ENCODE results near the gene SPATA24. TPM values are rescaled to one million over a fixed set of nuclear protein-coding genes. Genes with fewer than 3 reads are reported as not detected.
"Not testable (repeated sequence)": the region's sequence is repeated elsewhere in the genome, so short reads cannot be mapped to it uniquely, and the experiment has no call there.

SPATA24 gene
- total and polyA plus RNA-seq, 2 of the 8 experiments (the other 6 are each of a cell fraction or from before 2014, with no cell fraction given), result 5.8 to 9.4 TPM

- H2BK12ac ChIP-seq (ENCODE audit: low read depth, low read length); H4K91ac ChIP-seq (replicated peaks; ENCODE audit: insufficient read length, low read length); FAIRE-seq; H3K18ac ChIP-seq (ENCODE audit: extremely low read depth, low read length); H3K79me2 ChIP-seq (ENCODE audit: control insufficient read depth in 1 of 2, insufficient read depth in 2 of 2, low read length in 2 of 2); H2BK5ac ChIP-seq (ENCODE audit: low read depth, low read length); H3K4me2 ChIP-seq (ENCODE audit: insufficient read depth in 1 of 2, low read depth in 2 of 2, low read length in 2 of 2); H2BK120ac ChIP-seq (replicated peaks; ENCODE audit: low read depth, low read length); H2BK20ac ChIP-seq (ENCODE audit: low read length); H3K23me2 ChIP-seq (ENCODE audit: low read depth, low read length); H2AK5ac ChIP-seq (ENCODE audit: low read depth, low read length); H3K27me3 ChIP-seq (replicated peaks in 1 of 4; ENCODE audit: control insufficient read depth in 3 of 4, extremely low read depth in 1 of 4, insufficient read depth in 3 of 4, low read length in 3 of 4); H4K8ac ChIP-seq (ENCODE audit: extremely low read depth, insufficient read depth, low read length); H3K79me1 ChIP-seq (ENCODE audit: low read depth, low read length); DNase-seq (ENCODE audit: low read depth in 1 of 2, low spot score in 2 of 2); H3K4ac ChIP-seq (replicated peaks; ENCODE audit: insufficient read length, low read depth, low read length); H4K5ac ChIP-seq (ENCODE audit: insufficient read length, low read depth, low read length); H3K14ac ChIP-seq (ENCODE audit: insufficient read length); H3K23ac ChIP-seq (ENCODE audit: insufficient read length); H3K9ac ChIP-seq (replicated peaks in 1 of 4; ENCODE audit: extremely low read depth in 1 of 4, low read depth in 3 of 4, low read length in 3 of 4); H3K9me3 ChIP-seq (ENCODE audit: insufficient read depth in 2 of 2, low read depth in 1 of 2, low read length in 1 of 2); H4K20me1 ChIP-seq (replicated peaks in 1 of 2; ENCODE audit: control insufficient read depth in 1 of 2, insufficient read depth in 2 of 2, low read length in 2 of 2); H2AFZ ChIP-seq (ENCODE audit: low read length); H3K56ac ChIP-seq (replicated peaks; ENCODE audit: insufficient read length, low read depth, low read length); H3K27ac ChIP-seq (ENCODE audit: low read depth, low read length); H3K4me3 ChIP-seq (ENCODE audit: extremely low read depth in 1 of 4, insufficient read depth in 2 of 4, low read depth in 3 of 4, low read length in 4 of 4); H2BK15ac ChIP-seq (ENCODE audit: low read length); H3K36me3 ChIP-seq (ENCODE audit: control insufficient read depth in 2 of 4, insufficient read depth in 4 of 4, low read length in 3 of 4): not testable (repeated sequence)
- POLR2A ChIA-PET (ENCODE audit: partially characterized antibody), result interaction anchor here (1.0 to 3.6 kb wide), 6 partner anchors 11 to 94 kb away, joined by 3 to 16 read pairs (median 6); partner anchors contain the start of genes MATR3 and SPATA24
- CTCF ChIA-PET (ENCODE audit: partially characterized antibody), result interaction anchor here (0.6 to 2.7 kb wide), 2 partner anchors 16 to 240 kb away, joined by 3 to 15 read pairs; no protein-coding TSS in a partner anchor
- WGBS, 2 experiments (ENCODE audit: extremely low coverage in 1 of 2, insufficient coverage in 1 of 2, insufficient read length in 1 of 2, insufficient replicate concordance in 2 of 2, low coverage in 1 of 2, low lambda C conversion rate in 2 of 2, missing lambda C conversion rate in 1 of 2), result 97% methylated on average over 10 of the region's 10 CpGs; no CpG with 5 or more reads in 1 of the 2 experiments
- peaks cover 3 to 17% (median 10%) of the 10 kb centered on the region in 4 experiments for H3K4me1 ChIP-seq (replicated peaks in 1 of 4; ENCODE audit: control insufficient read depth in 3 of 4, insufficient read depth in 4 of 4, low read length in 3 of 4)
These were observed 16.9 kb downstream of the SPATA24 start for GRCh38 chr5:139386956-139387355.

Data from H1 (cell line).